ENCODE data around the gene RASSF8. TPM values are rescaled to one million over a fixed set of nuclear protein-coding genes. Genes with fewer than 3 reads are reported as not detected.

Gene RASSF8
- total and polyA plus RNA-seq, 9 of the 15 experiments (the other 6 are each of a cell fraction or from before 2014, with no cell fraction given): 0.01 to 0.36 (median 0.12) TPM; not detected in 1

GRCh38 chr12:26113853-26114719 lies 155.6 kb downstream of the RASSF8 start (continued):
- 0 out of 2 replicates have a peak, but pooled peaks have one; percentile 28 for TF ChIP-seq ARID4B (CRISPR knock-in tag; IDR thresholded peaks at IDR 0.05)
- no peak for TF ChIP-seq PCBP1 (IDR thresholded peaks at IDR 0.05; ENCODE audit: low read depth, low read length, poor library complexity, severe bottlenecking)
- TF ChIP-seq IRF1 (CRISPR knock-in tag; IDR thresholded peaks at IDR 0.05; ENCODE audit: borderline replicate concordance): no peak
- TF ChIP-seq KLF13 (tag; IDR thresholded peaks at IDR 0.05; ENCODE audit: borderline replicate concordance, low read depth): 0 out of 2 replicates have a peak, but pooled peaks have one; percentile 10
- no peak for TF ChIP-seq NCOR1 (IDR thresholded peaks at IDR 0.05)
- no peak for TF ChIP-seq MBD2 (IDR thresholded peaks at IDR 0.05; ENCODE audit: borderline replicate concordance, low read depth)
- TF ChIP-seq ZNF282 (CRISPR knock-in tag; IDR thresholded peaks at IDR 0.05): no peak
- TF ChIP-seq SRSF7 (optimal IDR thresholded peaks at IDR 0.05; ENCODE audit: low read depth, low read length): no peak
- TF ChIP-seq ETS2 (tag; IDR thresholded peaks at IDR 0.05; ENCODE audit: borderline replicate concordance, poor library complexity, severe bottlenecking): no peak
- TF ChIP-seq NEUROD1 (IDR thresholded peaks at IDR 0.05; ENCODE audit: borderline replicate concordance, low read depth, low read length, partially characterized antibody): no peak
- TF ChIP-seq CBX3 (IDR thresholded peaks at IDR 0.05; ENCODE audit: borderline replicate concordance in 1 of 2, low read length in 2 of 2): peak in 1 of 2 experiments; percentile 48; a peak in 1 of 3 replicates
- peak; percentile 73; the same call in 1 of the 2 replicates for TF ChIP-seq LEF1 (IDR thresholded peaks at IDR 0.05)
- peak; percentile 58; the same call in 1 of the 2 replicates for TF ChIP-seq EP400 (IDR thresholded peaks at IDR 0.05)
- no peak for TF ChIP-seq NFE2L1 (tag; IDR thresholded peaks at IDR 0.05; ENCODE audit: borderline replicate concordance, low read depth)
- TF ChIP-seq ZNF512 (tag; IDR thresholded peaks at IDR 0.05): 0 out of 2 replicates have a peak, but pooled peaks have one; percentile 6
- TF ChIP-seq RBM14 (IDR thresholded peaks at IDR 0.05; ENCODE audit: borderline replicate concordance, insufficient read depth, low read depth, low read length): no peak
- TF ChIP-seq ZNF165 (CRISPR knock-in tag; IDR thresholded peaks at IDR 0.05; ENCODE audit: borderline replicate concordance): no peak
- no peak for TF ChIP-seq CREB3 (tag; conservative IDR thresholded peaks at IDR 0.05; ENCODE audit: low read depth)
